GM19372 (cell line): ENCODE data around the gene MN1.

Experiments used
- ATAC-seq: cut with Tn5 transposase; IDR thresholded peaks from one replicate; pipeline ENCODE4 v1.9.1; 2021; ENCODE audit warnings: mild to moderate bottlenecking, low read depth, moderate library complexity; ENCODE audit not compliant: unreplicated experiment

MN1 gene

DNA sequence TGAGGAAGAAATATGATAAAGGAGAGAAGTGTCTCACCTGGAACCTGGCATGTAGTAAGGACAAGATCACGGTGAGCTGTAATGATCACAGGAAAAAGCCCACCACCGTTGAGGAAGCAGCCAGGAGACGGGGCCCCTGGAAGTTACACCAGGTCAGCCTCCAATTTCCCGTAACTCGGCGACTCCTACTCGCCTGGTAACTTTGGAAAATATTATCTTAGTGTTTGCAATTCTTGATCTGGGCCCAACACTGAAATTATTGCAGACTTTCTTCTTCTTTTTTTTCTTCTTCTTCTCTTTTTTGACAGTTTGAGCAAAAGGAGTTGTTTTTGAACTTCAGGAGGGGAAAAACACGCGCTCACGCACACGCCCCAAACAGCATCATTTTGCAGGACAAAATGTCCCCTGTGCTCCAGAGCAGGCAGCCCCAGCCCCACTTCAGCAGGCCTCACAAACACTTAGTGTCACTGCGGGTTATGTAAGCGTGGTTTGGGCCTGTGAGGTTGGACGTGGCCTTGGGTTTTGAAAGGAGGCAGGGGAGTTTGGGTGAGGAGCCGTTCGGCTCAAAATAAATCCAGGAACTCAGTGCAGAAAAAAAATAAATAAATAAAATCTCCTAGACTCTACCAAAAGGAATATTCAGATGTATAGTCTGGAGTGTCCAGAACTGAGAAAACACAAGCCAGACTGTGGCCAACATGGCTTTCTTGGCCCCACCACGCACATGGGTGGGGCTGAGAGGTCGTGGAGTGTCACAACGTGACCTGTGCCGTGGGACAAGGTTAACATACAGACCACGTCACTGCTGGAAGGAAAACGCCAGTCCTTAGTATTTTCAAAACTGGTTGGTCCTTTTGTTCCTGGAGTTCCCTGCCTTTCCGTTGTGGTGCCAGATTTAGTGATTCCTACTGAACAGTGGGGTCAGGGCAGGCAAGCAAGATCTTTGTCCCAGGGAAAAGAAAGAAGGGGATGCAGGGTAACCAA, 26.3 kb upstream of the MN1 start:
- ATAC-seq, result no peak

GRCh38 chr22:27825174-27825573, 23.6 kb upstream of the MN1 start:
- ATAC-seq, result no peak

- ATAC-seq, result no peak
Observed at GRCh38 chr22:27823221-27823620, 21.7 kb upstream of the MN1 start.

- ATAC-seq, result no peak
Observed at GRCh38 chr22:27820896-27821866, 19.6 kb upstream of the MN1 start.

GRCh38 chr22:27816552-27816951, 15.0 kb upstream of the MN1 start:
- no peak for ATAC-seq

DNA sequence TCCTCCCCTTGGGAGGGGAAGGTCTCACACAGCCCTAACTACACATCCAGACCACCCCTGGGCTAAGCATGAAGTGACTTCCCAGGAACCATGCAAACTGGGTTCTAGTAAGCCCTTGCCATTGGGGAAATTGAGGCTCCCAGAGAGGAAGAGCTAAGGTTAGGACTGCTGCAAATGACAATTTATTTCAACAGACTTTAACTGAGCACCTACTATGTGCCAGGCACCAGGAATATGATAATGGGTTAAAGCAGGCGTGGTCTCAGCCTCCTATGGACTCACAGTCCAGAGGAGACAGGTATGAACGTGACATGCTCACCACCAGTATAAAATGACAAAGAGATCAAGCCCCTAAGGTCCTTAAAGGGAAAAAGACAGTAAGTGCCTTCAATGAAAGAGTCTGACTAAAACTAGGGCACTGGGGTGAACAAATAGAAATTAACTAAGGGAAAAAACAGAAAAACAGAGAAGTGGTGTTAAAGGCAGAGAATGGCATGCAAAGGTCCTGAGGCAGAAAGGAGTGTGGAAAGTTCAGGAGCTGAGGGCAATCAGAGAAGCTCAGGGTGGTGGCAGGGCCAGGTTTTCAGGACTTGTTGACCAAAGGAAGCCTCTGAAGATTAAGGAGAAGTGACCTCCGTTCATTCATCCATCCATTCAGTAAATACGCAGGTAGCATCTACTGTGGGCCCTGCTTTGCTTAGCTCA, 14.4 kb upstream of the MN1 start:
- no peak for ATAC-seq

DNA sequence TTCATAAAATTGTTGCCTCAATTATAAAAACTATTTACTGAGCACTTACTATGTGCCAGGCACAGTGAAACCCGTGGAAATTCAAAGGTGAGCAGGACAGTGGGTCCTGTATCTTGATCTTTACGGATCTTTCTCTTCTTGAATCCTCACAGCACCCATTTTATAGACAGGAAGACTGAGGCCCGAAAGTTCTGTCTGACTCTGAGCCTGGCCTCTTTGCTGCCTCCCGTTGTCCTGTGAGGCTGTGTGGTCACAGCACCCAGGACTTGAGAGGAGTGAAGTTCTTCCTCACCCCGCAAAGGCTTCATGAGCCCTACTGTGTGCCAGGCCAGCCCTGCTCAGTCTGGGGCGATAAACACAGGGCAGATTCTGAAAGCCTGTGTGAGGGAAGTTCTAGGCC, 13.4 kb upstream of the MN1 start:
- no peak for ATAC-seq

GRCh38 chr22:27811778-27812177, 10.2 kb upstream of the MN1 start:
- no peak for ATAC-seq

- ATAC-seq, result no peak
Observed at GRCh38 chr22:27810609-27811151, 9.1 kb upstream of the MN1 start.

- no peak for ATAC-seq
Observed at GRCh38 chr22:27809700-27810608, 8.4 kb upstream of the MN1 start.

DNA sequence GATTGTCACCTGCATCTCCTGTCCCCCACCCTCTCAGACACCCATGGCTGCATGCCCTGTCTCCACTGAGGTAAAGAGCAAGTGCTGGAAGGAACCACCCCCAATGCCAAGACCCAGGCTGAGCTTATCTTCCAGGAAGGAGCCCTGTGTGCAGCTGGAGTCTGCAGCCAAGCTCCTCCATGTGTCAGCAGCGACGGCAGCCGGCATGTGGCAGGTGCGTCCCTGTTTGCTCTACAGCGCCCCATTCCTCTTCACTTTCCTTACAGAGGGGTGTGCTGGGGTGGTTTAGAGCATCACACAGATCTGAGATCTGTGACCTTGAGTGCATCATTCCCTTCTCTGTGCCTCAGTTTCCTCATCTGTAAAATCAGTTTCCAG, 7.7 kb upstream of the MN1 start:
- no peak for ATAC-seq

GRCh38 chr22:27808451-27809225, 7.1 kb upstream of the MN1 start:
- ATAC-seq, result no peak

GRCh38 chr22:27805841-27806240, 4.3 kb upstream of the MN1 start:
- ATAC-seq, result no peak

DNA sequence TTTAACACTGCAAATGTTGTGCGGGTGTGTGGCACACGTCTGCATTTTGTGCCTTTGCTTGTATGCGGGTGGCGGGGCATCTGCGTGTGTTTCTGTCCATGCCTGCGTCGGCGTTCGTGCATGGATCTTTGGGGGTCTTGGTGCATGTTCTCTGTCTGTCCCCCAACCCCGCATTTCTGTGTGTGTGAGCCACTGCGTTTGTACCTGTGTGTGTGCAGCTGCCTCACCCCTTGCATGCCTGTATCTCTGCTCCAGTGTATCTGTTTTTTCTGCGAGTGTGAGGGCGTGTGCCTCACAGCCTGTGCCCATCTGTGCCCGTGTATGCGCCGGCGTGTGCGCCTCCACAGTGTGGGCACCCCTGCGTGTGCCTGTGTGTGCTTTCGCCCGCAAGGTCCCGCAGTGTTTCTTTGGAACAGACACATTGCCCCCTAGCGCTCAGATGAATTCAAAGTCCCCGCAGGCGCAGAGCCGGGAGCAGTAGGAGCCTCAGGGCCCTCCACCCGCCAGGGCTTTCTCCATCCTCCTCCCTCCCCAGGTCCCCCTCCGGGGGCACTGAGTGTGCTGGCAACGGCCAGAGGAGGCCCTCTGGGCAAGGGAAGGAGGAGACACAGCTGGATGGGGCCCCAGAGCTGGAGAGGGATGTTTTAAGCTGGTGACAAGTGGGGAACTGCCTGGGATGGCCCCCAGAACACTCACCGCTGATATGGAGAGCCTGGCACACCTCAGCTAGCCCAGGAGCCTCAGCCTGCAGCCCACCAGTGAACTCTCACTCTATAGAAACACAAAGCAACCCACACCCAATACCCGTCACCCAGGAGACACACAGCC, 3.1 kb upstream of the MN1 start:
- no peak for ATAC-seq

- ATAC-seq, result no peak
Observed at GRCh38 chr22:27803841-27804415, 2.4 kb upstream of the MN1 start.

- no peak for ATAC-seq
Observed at GRCh38 chr22:27802346-27803073, 954 bp upstream of the MN1 start.

DNA sequence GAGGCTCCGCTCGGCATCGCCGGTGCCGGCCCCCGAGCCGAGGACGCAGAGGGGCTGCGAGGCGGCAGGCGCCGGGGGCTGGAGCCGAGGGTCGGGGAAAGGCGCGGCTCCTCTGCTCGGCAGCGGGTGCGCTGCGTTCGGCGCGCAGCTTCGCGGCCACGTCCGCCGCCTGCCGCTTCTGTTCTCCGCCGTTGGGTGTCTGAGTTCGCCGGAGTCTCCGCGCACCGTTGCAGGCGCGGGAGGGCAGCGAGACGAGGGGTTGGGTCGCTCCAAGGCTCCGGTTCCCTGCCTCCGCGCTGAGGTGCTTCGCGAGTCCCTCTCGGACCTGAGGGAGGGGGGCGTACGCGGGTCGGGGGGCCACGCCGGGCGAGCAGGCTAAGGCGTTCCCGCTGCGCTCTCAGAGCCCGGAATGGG, 347 bp downstream of the MN1 start:
- no peak for ATAC-seq
